Glutamatergic neuron (in vitro differentiated cells): ENCODE results near the gene GOLT1A. TPM values are rescaled to one million over a fixed set of nuclear protein-coding genes. Genes with fewer than 3 reads are reported as not detected.

Experiments used
- DNase-seq: peaks from one replicate; pipeline ENCODE4 v3.0.0; 2022
- H3K27ac Mint-ChIP-seq: one replicate; pipeline ENCODE4 v1.8.0; 2020; ENCODE audit warnings: mild to moderate bottlenecking, mixed read lengths, inconsistent platforms; ENCODE audit not compliant: unreplicated experiment
- H3K27me3 Mint-ChIP-seq: one replicate; pipeline ENCODE4 v1.8.0; 2020; ENCODE audit warnings: mild to moderate bottlenecking, moderate library complexity, mixed read lengths, inconsistent platforms; ENCODE audit not compliant: unreplicated experiment
- H3K36me3 Mint-ChIP-seq: one replicate; pipeline ENCODE4 v1.8.0; 2020; ENCODE audit warnings: mild to moderate bottlenecking, mixed read lengths, inconsistent platforms; ENCODE audit not compliant: unreplicated experiment
- H3K4me1 Mint-ChIP-seq: one replicate; pipeline ENCODE4 v1.8.0; 2020; ENCODE audit warnings: mild to moderate bottlenecking, low read depth, mixed read lengths, inconsistent platforms; ENCODE audit not compliant: unreplicated experiment
- H3K4me3 Mint-ChIP-seq: one replicate; pipeline ENCODE4 v1.8.0; 2020; ENCODE audit warnings: mild to moderate bottlenecking, mixed read lengths, inconsistent platforms; ENCODE audit not compliant: unreplicated experiment
- H3K9me3 Mint-ChIP-seq: one replicate; pipeline ENCODE4 v1.8.0; 2020; ENCODE audit warnings: mild to moderate bottlenecking, moderate library complexity, mixed read lengths, inconsistent platforms; ENCODE audit not compliant: unreplicated experiment
- CTCF ChIP-seq: fragments of 200-600 bp; sonication (generic); IDR thresholded peaks from one replicate; pipeline ENCODE4 v1.5.0; 2021; ENCODE audit not compliant: partially characterized antibody, unreplicated experiment
- total RNA-seq: library from RNA; stranded (reverse); fragmentation: NEBNext Ultra II Directional; extraction: Animal tissue kit (Norgen Biotek cat#: 25700); gene quantifications from one replicate; pipeline ENCODE4 v1.2.1, GENCODE V29; 2021; ENCODE audit not compliant: unreplicated experiment

Gene GOLT1A
- total RNA-seq, 1 donor from 2014 or later: not detected

- no peak for TF ChIP-seq CTCF
- DNase-seq: no peak
- no peaks in the 10 kb centered on the region for H3K4me1 Mint-ChIP-seq
- no peak overlapping the region for H3K4me3 Mint-ChIP-seq
- no peak overlapping the region for H3K27ac Mint-ChIP-seq
- H3K36me3 Mint-ChIP-seq: no peaks in the 10 kb centered on the region
- peaks cover 6% of the 10 kb centered on the region for H3K27me3 Mint-ChIP-seq
- H3K9me3 Mint-ChIP-seq: peaks cover 4% of the 10 kb centered on the region
Measured at GRCh38 chr1:204180133-204180532, 33.7 kb downstream of the GOLT1A start.

DNA sequence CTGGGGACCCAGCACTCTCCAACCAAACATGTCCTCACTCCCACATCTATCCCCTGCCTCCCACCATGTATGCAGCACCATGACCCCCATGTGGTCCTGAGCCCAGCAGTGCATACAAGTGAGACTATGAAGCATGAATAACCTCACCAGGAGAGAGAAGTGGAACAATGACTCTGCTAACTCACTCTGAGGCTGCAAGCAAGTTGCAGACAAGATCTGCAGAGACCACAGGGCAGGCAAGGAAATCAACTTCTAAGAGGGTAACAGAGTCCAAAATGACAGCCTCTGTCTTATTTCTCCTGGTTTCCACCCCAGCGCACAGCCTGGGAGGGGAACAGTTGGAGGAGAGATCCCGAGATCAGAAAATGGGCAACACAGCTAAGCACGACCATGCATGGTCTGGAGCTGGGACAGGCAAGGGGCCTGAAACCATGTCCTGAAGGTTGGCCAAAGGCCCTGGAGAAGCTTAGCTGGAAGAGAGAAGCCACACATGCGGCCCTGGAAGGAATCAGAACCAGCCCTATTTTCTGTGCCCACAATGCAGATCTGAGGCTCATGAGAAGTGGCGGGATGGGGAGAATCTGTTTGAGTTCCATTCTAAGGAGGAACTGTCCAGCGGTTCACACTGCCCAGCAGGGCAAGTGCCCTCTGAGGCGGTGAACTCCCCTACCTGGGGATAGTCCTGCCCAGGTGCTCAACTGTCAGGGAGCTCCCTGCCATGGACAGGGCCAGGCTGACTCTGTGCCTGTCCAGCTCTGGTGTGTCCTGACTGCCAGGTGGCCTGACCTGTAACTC is 35.1 kb downstream of the GOLT1A start:
- no peak overlapping the region for H3K27ac Mint-ChIP-seq
- no peak overlapping the region for H3K4me3 Mint-ChIP-seq
- H3K27me3 Mint-ChIP-seq: peaks cover 6% of the 10 kb centered on the region
- no peaks in the 10 kb centered on the region for H3K4me1 Mint-ChIP-seq
- TF ChIP-seq CTCF: no peak
- no peaks in the 10 kb centered on the region for H3K36me3 Mint-ChIP-seq
- no peak for DNase-seq
- H3K9me3 Mint-ChIP-seq: peaks cover 4% of the 10 kb centered on the region

GRCh38 chr1:204177133-204177532 is 36.7 kb downstream of the GOLT1A start:
- Mint-ChIP-seq H3K4me1 (no peaks in the 10 kb centered on the region), H3K27ac (no peak overlapping the region), H3K36me3 (no peaks in the 10 kb centered on the region), H3K9me3 (peaks cover 4% of the 10 kb centered on the region), H3K27me3 (peaks cover 6% of the 10 kb centered on the region), H3K4me3 (no peak overlapping the region)
- DNase-seq: no peak
- TF ChIP-seq CTCF: no peak

DNA sequence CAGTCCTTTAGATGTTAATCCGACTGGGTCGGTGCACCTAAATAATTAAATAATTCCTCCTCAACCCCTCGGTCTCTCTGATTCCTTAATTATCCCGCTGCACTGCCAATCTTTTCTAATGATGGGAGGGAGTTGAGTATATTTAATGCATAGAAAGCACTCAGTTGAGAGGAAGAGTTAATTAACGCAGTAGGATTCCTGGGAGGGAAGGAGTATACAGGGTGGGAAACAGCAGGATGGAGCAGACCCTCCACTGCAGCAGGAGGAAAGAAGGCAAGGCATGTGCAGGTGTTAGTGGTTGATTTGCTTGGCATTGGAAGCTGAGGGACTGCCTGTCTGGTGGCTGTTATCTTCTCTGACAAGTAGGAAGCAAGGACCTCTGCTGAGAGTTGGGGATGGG is 37.7 kb downstream of the GOLT1A start:
- peaks cover 4% of the 10 kb centered on the region for H3K36me3 Mint-ChIP-seq
- no peak for DNase-seq
- no peak overlapping the region for H3K4me3 Mint-ChIP-seq
- H3K4me1 Mint-ChIP-seq: no peaks in the 10 kb centered on the region
- no peak overlapping the region for H3K27ac Mint-ChIP-seq
- H3K27me3 Mint-ChIP-seq: peaks cover 6% of the 10 kb centered on the region
- H3K9me3 Mint-ChIP-seq: peaks cover 4% of the 10 kb centered on the region
- TF ChIP-seq CTCF: no peak

GRCh38 chr1:204174958-204175357 is 38.8 kb downstream of the GOLT1A start:
- Mint-ChIP-seq H3K27ac (no peak overlapping the region), H3K4me1 (no peaks in the 10 kb centered on the region), H3K36me3 (peaks cover 9% of the 10 kb centered on the region), H3K4me3 (no peak overlapping the region), H3K27me3 (no peaks in the 10 kb centered on the region), H3K9me3 (no peaks in the 10 kb centered on the region)
- TF ChIP-seq CTCF: no peak
- no peak for DNase-seq
